Measurements from ENCODE around the gene CDCP2.
"Not testable (repeated sequence)": the region's sequence is repeated elsewhere in the genome, so short reads cannot be mapped to it uniquely, and the experiment has no call there.

Gene CDCP2

GRCh38 chr1:54115520-54115919 lies 37.3 kb downstream of the CDCP2 start:
- no peak for DNase-seq (ENCODE audit: low spot score)

DNA sequence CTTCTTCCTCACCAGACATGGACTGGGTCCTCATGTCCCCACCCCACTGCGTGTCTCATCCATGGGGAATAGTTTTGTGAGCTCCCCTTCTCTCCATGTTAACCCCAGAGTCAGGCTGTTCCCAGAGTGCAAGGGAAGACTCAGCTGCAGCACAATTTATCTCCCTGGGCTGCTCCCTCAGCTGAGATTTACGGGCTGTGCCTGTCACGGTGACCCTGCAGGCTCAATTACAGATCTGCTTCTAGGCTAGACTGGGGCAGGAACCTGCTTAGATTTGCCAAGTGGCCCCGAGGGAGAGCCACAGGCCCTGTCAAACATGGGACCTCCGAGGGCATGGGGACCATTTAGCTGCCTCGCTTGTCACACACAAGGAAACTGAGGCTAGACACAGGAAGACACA lies 37.8 kb downstream of the CDCP2 start:
- DNase-seq (ENCODE audit: low spot score), result no peak

DNA sequence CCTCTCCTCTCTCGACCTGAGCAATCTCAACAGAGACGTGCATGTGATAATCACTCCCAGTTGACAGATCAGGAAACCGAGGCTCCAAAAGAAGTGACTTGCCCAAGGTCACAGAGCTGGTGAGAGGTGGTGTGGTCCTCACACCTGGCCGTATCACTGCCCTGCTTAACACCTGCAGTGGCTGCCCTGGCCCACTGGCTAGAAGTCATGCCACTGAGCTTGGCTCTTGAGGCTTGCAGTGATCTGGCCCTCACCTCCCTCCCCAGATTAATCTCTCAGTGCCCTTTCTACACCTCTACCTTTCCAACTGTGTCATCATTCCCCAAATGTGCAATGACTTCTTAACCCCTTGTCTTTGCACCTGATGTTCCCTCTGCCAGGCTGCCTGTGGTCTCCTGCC lies 38.8 kb downstream of the CDCP2 start:
- no peak for DNase-seq (ENCODE audit: low spot score)

DNA sequence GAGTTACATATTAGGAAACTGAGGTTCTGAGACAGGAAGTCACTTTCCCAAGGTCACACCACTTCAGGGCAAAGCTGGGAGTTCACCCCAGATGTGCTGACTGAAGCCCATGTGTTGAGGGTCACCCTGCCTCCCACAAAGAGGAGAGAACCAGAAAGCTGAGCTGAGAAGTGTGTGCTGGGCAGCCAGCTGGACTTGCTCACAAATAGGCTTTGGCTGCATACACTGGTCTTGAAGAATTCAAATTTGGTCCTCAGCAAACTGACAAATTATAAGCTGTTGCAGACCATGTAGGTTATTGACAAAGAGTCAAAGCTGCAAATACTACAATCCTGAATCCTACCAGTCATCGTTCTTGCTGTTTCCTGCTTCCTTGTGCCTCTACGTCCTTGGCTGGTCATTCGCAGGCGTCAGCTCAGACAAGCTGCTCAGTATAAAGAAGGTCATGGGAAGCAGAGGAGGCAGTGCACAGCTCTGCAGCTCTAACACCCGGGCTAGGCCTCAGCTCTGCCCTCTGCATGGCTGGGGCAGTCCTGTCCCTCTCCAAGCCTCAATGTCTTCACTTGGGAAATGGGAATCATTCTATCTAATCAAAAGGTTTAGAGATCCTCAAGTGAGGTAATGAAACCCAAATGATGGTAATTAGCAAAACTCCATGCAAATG lies 40.0 kb downstream of the CDCP2 start:
- no peak for DNase-seq (ENCODE audit: low spot score)

- DNase-seq (ENCODE audit: low spot score), result no peak
Observed at GRCh38 chr1:54112027-54112426, 40.8 kb downstream of the CDCP2 start.

DNA sequence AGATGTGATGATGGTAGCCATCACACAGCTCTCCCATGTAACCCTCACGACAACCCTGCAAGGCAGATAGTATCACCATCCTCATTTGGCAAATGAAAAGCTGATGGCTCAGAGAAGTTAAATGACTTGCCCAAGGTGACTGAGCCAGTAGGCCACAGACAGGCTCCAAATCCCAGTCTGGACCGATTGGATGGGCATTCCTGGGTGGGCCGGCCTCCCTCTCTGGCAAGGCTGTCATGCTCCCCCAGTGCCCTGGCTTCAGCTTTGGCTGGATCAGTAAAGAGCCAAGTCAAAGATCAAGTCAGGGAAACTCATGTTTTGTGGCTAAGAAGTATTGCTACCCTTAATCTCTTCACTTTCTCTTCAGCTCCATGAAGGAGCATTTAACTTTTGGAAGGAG lies 41.2 kb downstream of the CDCP2 start:
- DNase-seq (ENCODE audit: low spot score), result no peak

GRCh38 chr1:54110996-54111395 lies 41.8 kb downstream of the CDCP2 start:
- DNase-seq (ENCODE audit: low spot score), result no peak

DNA sequence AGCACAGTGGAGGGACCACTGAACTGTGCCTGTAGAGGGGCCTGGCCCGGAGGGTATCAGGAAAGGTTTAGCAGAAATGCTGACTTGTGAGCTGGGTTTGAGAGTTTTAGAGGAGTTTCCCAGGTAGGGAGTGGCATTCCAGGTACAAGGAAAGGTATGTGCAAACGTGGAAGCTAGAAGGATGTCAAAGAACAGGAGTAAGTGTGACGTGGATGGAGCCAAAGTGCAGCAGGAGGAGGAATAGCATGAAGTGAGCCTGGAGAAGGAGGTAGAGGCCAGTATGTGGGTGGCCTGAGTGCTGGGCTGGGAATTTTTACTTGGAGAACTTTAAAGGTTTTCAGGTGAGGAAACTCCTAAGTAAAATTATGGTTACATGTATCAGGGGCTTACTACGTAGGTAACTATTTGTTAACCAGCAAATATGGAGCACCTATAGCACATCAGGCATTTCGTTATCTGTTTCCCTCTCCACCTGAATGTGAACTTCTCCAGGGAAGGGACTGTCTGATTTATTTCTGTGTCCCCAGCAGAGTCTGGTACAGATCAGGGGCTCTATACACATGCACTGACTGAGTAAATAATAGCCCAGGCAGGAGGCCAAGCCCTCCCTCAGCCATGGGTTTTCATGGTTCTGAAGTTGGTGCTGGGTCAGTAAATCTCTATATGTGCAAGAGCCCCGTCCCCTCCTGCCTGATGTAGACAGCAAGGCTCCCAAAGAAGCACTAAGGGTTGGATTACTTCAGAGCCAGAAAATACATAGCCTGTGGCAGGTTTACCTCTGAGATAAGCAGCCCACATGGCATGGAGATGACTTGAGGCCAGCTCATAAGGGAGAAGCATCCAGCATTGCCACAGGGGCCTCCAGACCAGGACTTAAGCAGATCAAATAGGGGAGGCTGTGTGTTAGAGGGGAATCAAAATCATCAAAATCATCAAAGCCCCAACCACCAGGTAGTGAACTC lies 43.4 kb downstream of the CDCP2 start:
- DNase-seq (ENCODE audit: low spot score), result peak; percentile 33

GRCh38 chr1:54108156-54108555 lies 44.6 kb downstream of the CDCP2 start:
- peak; percentile 23 for DNase-seq (ENCODE audit: low spot score)

- DNase-seq (ENCODE audit: low spot score), result peak; percentile 22
Observed at GRCh38 chr1:54107131-54107530, 45.7 kb downstream of the CDCP2 start.

GRCh38 chr1:54105736-54106269 lies 47.0 kb downstream of the CDCP2 start:
- DNase-seq (ENCODE audit: low spot score), result no peak

DNA sequence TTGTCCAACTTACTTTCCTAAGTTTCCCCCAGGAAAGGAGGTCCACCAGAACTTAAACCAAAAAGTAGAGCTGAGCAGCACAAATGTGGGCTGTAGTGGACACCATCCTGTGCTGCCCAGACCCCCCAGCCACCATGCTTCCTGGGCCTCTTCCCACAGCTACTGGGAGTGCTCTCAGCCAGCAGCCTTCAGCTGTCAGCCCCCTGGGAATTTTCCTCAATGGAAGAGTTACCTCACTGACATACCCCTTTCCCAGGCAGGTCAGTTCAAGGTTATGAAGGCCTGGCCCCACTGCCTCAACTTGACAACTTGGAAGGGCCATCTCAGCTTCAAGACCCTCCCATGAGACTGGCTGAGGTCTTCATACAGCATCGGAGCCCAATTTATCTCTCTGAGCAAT lies 47.7 kb downstream of the CDCP2 start:
- no peak for DNase-seq (ENCODE audit: low spot score)

- not testable (repeated sequence) for DNase-seq (ENCODE audit: low spot score)
Observed at GRCh38 chr1:54104613-54105012, 48.2 kb downstream of the CDCP2 start.

DNA sequence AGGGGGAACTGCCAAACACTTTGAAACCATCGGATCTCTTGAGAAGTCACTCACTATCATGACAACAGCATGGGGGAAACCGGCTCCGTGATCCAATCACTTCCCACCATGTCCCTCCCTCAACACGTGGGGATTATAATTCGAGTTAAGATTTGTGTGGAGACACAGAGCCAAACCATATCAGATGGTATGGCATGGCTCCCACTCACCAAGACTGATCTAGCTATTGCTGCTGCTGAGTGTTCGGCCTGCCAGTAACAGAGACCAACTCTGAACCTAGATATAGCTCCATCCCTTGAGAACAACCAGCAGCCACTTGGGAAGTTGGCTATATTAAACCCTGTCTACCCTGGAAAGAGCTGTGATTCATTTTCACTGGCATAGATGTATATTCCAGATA lies 49.4 kb downstream of the CDCP2 start:
- DNase-seq (ENCODE audit: low spot score), result no peak

DNA sequence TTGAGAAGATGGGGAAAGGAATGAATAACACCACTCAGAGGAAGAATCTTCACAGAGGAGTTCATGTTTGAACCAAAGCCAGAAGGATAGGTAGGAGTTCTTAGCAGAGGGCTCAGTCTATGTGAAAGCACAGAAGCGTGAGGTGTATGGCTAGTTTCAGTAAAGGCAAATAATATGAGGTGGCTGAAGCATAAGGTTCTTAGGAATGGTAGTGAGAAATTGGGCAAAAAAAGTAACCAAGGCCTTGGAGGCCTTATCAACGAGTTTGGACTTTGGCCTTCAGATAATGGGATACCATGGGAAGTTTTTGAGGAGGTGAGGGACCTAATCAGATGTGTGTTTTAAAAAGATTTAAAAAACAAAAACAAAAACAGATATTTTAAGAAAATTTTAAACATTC lies 52.3 kb downstream of the CDCP2 start:
- DNase-seq (ENCODE audit: low spot score), result no peak

DNA sequence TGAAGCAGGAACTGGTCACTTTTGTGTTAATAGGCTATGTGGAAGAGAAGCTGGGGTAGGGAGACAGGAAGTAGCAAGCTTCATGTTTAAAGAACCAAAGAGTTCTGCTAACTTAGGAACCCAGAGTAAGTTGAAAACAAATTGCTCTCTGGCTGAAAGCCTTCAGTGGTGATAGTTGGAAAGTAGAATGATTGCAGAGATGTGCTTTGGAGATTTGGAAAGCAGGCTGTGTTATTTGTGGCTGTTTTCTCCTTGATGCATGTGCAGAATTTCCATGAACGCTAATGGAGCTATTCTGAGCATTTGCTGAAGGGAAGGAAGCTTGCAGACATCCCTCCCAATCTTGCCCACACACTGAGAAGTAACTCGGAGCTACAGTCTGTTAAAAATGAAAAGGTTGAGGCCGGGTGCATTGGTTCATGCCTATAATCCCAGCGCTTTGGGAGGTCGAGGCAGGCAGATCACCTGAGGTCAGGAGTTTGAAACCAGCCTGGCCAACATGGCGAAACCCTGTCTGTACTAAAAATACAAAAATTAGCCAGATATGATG lies 53.7 kb downstream of the CDCP2 start:
- no peak for DNase-seq (ENCODE audit: low spot score)

DNA sequence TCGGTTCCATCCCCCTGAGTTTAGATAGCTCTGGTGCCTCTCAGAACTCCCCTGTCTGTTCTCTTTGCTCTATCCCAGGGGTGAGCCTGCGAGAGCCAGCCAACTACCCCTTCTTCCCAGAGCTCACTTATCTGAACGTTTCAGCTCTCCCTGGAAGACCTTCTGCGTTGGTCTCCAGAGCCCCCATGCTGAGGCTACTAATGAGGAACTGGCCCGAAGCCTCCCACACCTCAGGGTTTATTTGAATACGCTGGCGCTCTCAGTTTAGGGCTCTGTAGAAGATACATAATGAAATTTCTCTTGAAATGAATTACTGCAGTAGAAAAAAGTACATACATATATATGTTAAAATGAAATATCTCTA lies 55.9 kb downstream of the CDCP2 start:
- no peak for DNase-seq (ENCODE audit: low spot score)

DNA sequence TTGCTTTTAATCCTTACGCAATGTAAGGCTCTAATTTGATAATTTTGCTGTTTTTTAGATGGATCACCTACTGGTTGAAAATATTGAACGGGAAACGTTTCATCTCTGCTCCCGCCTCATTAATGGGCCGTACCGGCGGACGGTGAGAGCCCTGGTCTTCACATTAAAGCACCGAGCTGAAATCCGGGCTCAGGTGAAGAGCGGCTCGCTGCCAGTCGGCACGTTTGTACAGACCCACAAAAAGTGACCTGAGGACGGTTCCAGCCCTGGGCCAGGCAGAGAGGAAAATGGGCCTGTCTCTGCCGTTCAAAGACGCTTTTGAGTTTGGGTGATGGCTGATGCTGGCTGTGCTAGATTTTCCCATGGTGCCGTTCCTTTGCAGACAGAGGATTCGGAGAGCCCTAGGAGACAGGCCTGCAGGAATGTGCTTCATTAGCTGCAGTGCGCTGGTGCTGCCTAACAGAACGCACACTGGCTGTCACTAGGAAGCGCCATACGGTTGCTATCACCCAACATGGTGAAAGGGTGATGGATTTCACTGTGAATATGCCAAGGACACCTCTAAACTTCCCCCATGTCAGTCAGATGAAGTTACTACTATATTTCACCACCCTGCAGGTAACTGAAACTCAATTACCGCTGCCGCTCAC lies 56.4 kb downstream of the CDCP2 start:
- DNase-seq (ENCODE audit: low spot score), result no peak

- DNase-seq (ENCODE audit: low spot score), result no peak
Observed at GRCh38 chr1:54095546-54096226, 57.1 kb downstream of the CDCP2 start.

- not testable (repeated sequence) for DNase-seq (ENCODE audit: low spot score)
Observed at GRCh38 chr1:54094730-54095105, 58.1 kb downstream of the CDCP2 start.

DNA sequence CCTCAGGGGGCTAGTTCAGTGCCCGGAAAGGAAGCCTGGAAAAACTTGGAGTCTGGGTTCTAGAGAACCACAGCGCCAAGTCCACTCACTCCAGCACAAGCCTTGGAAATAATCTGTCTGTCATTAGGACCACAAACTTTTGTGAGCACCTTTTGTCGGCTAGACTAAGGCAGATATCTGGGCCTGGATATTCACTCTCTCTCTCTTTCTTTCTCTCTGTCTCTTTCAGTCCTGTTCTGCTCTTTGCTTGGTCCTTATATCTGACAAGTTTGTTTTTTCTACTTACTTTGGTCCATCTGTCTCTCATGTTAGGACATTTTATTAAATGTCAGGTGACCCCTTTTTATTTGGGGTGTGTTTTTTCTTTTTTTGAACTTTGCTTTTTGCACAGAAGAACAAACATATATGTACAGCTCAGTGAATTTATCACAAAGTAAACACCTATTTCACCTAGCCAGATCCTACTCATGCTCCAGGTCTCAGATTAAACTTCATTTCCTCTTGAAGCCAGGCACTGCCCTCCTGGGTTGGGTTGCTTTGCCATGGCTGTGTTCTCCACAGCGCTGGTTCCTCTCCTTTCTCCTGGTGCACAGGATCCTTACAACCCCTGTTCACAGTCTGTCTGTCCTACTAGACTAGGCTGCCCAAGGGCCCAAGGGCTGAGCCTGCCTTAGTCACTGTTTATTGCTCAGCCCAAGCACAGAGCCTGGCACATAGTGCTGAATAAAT lies 58.6 kb downstream of the CDCP2 start:
- no peak for DNase-seq (ENCODE audit: low spot score)

Measured in hematopoietic multipotent progenitor cell treated with erythropoietin and hydrocortisone succinate and interleukin-3 and kit ligand, for 17 days (in vitro differentiated cells).